ENCODE data around the gene SLCO1A2. TPM values are rescaled to one million over a fixed set of nuclear protein-coding genes. Genes with fewer than 3 reads are reported as not detected.

Gene SLCO1A2
- total and polyA plus RNA-seq, 2 of the 8 experiments (the other 6 are each of a cell fraction or from before 2014, with no cell fraction given), result 2.9 to 5.1 TPM

- no peak for TF ChIP-seq CHD7 (IDR thresholded peaks at IDR 0.05; ENCODE audit: insufficient replicate concordance, low read length)
- TF ChIP-seq KDM1A (IDR thresholded peaks at IDR 0.05; ENCODE audit: borderline replicate concordance, low read length), result no peak
These were observed 29.1 kb downstream of the SLCO1A2 start (continued) for GRCh38 chr12:21305661-21306060.

Data from H1 (cell line).